ENCODE data around the gene DNLZ.
"Not testable (repeated sequence)": the region's sequence is repeated elsewhere in the genome, so short reads cannot be mapped to it uniquely, and the experiment has no call there.

- TF ChIP-seq CTCF (IDR thresholded peaks at IDR 0.05 in 2 of 3, conservative IDR thresholded peaks at IDR 0.05 in 1 of 3; ENCODE audit: insufficient read depth in 2 of 3, low read depth in 1 of 3, low read length in 3 of 3); ARID4B (CRISPR knock-in tag; IDR thresholded peaks at IDR 0.05); TFE3 (CRISPR knock-in tag; IDR thresholded peaks at IDR 0.05); SPI1 (IDR thresholded peaks at IDR 0.05; ENCODE audit: borderline replicate concordance, low read depth, low read length); RBBP5 (IDR thresholded peaks at IDR 0.05; ENCODE audit: borderline replicate concordance, insufficient read depth, low read length, poor library complexity, severe bottlenecking); HDAC3 (IDR thresholded peaks at IDR 0.05; ENCODE audit: borderline replicate concordance, partially characterized antibody); ZNF77 (CRISPR knock-in tag; IDR thresholded peaks at IDR 0.05); ELF4 (CRISPR knock-in tag; IDR thresholded peaks at IDR 0.05); KLF16 (IDR thresholded peaks at IDR 0.05); CREB1 (IDR thresholded peaks at IDR 0.05); CREB1 (CRISPR knock-in tag; IDR thresholded peaks at IDR 0.05): not testable (repeated sequence)
These were observed 42.6 kb downstream of the DNLZ start for GRCh38 chr9:136320972-136321371.

All from K562 (cell line).